Iris pigment epithelial cell (primary cell): ENCODE measurements around the gene YWHAG.
A peak's percentile ranks its signal among the peaks of the same experiment; 100 is the strongest.
"Not testable (repeated sequence)": the region's sequence is repeated elsewhere in the genome, so short reads cannot be mapped to it uniquely, and the experiment has no call there.

Source experiments
- DNase-seq: peaks from one replicate; pipeline ENCODE4 v3.0.0-alpha.2; 2011; ENCODE audit warnings: low read depth

YWHAG gene

DNA sequence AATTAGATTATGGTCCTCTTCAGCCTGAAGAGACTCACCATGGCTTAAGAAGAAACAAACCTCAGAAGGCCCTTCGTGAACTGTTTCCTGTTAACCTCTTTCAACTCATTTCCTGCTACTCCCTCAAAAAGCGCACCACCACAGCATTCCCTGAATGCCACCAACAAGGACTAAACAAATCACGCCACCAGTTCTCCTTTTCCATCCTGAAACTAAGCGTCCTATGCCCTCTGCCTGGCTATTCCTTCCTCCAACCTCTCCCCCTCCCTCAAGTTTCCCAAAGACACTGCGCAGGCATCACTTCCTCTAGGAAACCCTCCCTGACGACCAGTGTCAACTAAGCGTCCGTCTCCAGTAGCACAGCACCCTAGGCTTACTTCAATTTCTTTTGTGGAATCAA lies 12.0 kb downstream of the YWHAG start:
- DNase-seq = peak; percentile 67

- DNase-seq = no peak
Measured at GRCh38 chr7:76346097-76346496, 12.7 kb downstream of the YWHAG start.

- no peak for DNase-seq
Measured at GRCh38 chr7:76343931-76344321, 14.9 kb downstream of the YWHAG start.

DNA sequence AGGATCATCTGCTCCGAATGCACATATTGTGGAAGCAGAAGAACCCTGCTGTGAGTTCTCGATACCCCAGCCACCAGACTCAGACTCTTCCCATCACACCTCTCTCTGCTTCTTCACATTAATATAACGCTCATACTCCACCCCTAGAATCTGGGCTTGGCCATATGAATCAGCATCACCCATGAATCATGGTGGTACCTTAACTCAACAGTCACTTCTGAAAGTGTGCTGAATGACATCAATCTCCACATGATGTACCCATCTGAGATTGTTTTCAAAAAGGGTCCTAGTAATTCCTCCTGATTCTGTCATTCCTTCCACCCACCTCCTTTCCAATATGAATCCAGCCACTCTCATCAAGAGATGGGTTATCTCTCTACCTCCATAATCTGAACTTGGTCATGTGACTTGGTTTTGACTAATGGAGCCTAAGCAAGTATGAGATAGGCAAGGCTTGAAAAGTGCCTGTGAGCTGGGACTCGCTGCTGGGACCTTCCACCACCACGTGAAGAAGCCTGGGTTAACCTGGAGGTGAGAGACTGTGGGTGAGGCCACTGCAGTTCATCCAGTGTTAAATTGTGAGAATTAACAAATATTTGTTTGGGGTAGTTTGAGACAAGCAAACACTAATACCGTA lies 15.4 kb downstream of the YWHAG start:
- DNase-seq = peak; percentile 42

- DNase-seq = no peak
Measured at GRCh38 chr7:76342222-76342621, 16.6 kb downstream of the YWHAG start.

GRCh38 chr7:76340617-76341131 lies 18.1 kb downstream of the YWHAG start:
- DNase-seq = peak; percentile 91

DNA sequence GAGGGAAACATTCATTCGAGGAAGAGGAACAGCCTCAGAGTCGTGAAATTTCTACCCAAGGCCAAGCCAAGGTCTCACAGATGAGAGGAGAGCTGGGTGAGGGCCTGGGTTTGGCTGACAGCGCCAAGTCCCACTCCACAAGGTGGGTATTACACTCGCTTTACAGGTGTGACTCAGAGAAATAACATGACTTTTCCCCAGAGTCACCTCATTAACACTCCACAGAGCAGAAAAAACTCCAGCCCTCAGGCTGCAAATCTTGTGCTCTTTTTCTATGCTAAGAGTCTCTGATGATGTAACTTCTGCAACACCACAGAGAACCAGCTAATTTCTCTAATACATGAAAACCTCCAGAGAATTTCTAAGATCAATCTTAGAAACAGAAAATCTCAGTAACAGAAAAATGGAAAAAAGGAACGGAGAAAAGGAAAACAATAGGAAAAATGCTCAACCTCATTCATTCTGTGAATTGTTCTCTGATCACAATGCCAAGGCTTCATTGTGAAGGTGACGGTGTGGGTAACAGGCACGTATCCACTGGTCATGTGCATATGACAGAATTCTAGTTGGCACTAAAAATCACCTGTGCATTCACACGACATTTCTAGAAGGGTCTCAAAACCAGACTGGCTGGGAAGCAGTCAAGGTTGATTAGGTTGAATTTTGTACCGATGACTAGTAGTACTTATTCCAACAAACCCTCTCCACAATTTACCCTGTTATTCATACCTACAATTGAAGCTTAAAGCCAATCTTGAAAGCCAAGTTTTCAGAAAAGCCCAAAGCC lies 20.3 kb downstream of the YWHAG start:
- DNase-seq = no peak

GRCh38 chr7:76337147-76337546 lies 21.6 kb downstream of the YWHAG start:
- no peak for DNase-seq

DNA sequence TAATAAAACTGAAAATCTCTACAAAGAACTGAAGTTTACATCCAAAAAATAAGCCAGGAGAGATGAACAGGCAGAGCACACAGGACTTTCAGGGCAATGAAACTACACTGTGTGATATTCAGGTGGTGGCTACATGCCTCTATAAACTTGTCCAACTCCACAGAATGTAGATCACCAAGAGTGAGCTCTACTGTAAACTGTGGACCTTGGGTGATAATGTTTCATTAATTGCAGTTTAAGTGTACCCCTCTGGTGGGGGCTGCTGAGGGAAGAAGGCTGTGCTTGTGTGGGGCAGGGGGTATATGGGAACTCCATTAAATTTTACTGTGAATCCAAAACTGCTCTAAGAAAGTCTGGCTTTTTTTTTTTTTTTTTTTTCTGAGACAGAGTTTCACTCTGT lies 22.7 kb downstream of the YWHAG start:
- DNase-seq = no peak

GRCh38 chr7:76335417-76335816 lies 23.4 kb downstream of the YWHAG start:
- DNase-seq = not testable (repeated sequence)

GRCh38 chr7:76334320-76334967 lies 24.3 kb downstream of the YWHAG start:
- DNase-seq = no peak

DNA sequence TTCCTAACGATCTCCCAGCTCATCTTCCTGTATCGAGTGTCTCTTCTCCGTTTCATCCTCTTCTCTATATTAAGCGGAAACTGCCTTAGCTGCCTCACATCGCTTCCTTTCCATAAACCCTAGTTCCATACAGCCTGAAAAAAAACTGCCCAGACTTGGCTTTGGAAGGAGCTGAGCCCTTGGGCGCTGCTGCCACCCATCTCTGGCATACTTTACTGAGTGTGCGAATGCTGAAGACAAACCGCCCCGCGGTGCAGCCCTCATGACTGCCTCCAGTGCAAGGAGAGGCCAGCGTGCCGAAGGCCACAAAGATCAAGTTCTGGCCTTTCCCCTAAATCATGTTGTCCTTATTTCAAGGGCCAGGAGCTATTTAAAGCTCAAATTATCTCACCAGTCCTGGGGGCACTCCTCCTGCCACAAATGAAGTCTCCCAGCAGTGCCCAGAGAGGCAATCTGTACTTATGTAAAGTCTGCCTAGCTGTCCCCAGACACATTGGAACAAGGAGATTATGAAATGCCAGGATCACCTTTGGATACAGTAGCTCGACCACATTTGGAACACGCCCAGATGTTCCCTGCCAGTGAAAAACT lies 25.2 kb downstream of the YWHAG start:
- DNase-seq = no peak

DNA sequence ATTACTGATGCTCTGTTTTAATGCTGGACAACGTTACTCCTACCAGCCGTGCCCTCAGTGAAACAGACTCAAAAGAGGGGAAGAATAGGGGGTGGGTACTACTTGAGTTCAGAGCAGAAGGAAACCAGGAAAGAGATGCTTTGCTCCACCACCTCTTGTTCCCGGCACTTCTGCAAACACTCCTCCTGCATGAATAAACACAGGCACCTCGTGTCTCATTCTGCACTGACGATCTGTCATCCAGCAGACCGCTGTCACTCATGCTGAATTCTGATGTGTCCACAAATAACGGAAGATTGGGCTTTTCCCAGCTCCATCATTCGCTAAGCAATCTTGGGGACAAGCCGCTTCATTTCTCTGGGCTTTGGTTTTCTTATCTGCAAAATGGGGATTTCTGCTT lies 26.7 kb downstream of the YWHAG start:
- no peak for DNase-seq

GRCh38 chr7:76330673-76331072 lies 28.1 kb downstream of the YWHAG start:
- DNase-seq = no peak

GRCh38 chr7:76330261-76330660 lies 28.5 kb downstream of the YWHAG start:
- no peak for DNase-seq

DNA sequence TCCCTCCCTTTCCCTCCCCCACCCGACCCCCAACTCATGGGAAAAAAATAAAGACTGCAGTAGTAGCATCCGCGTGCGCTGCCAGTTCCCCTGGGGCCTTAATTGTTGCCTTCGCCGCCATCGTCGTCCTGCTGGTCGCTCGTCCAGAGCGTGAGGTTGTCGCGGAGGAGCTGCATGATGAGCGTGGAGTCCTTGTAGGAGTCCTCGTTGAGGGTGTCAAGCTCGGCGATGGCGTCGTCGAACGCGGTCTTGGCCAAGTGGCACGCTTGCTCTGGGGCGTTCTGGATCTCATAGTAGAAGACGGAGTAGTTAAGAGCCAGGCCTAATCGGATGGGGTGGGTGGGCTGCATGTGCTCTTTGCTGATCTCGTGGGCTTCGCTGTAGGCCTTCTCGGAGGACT lies 29.3 kb downstream of the YWHAG start:
- no peak for DNase-seq

DNA sequence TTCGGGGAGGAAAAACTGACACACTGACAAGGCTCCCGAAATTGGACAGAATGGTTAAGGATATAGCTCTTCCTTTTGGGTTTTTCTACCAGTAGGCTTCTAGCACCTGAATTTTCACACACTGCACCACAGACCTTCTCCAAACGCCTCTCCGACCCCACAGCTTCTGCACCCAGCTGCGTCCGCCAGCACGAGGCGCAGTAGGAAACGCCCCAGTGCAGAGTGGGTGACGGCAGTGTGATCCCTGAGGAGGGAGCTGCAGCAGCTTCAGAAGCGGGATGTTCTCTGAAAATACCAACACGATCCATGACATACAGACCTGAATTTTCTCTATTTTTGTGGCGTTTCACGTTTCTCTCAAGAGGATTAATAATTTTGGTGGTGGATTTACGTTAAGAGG lies 30.4 kb downstream of the YWHAG start:
- DNase-seq = no peak

DNA sequence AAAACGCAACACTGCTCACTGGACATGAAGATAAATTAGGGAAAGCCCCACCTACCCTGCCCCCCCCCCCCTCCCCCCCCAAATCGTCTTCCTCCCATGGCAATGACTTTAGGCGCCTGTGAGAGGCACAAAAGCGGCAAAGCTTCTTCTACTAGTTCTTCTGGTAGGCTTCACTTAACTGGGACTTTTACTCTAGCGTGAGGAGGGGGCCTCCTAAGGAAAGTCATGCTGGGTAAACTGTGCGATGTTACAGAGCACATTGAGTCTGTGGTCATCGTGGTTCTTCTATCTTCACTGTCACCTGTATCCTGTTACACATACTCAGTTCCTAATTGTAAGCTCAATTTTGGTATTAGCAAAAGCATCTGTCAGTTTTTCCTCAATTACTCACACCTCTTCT lies 31.2 kb downstream of the YWHAG start:
- no peak for DNase-seq

DNA sequence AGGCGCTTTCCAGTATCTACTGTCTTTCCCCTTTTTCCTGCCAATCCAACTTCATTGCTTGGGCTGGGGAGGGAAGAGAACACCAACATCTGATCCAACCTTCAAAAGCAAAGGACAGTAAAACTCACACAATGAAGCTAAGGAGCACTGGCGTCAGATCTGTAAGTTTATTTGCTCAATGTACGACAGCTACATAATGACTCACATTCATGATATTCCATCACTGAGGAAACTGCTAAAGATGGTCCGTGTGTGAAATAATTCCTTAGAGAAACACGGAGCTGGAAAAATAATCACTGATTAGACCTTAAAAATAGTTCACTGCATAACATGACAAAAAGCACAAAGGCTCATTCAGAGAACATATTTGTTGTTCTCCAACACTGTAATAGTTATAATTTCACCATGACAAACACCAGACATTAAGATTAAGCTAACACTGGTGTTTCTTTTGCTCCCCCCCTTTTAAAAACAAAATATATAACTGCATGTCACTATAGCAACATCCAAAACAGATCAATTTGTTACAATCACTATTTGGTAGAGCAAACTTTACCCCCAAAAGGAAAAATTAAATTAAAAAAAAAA lies 32.1 kb downstream of the YWHAG start:
- DNase-seq = peak; percentile 80

- no peak for DNase-seq
Measured at GRCh38 chr7:76325811-76326210, 33.0 kb downstream of the YWHAG start.

DNA sequence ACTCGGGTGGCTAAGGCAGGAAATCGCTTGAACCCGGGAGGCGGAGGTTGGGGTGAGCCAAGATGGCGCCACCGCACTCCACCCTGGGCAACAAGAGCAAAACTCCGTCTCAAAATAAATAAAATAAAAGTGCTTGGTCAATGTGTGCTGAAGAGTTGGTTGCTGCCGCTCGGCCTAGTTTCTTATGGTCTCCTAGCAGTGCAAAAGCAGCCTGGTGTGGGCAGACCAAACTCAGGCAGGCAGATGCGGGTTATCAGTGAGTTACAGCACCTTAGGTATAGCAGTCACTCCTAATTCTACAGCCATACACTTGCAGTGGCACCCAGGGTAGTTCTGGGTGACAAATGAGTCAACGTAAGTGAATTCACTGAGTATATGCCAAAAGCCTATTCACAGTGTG lies 33.7 kb downstream of the YWHAG start:
- DNase-seq = no peak
